HFFc6 (cell line): Measurements from ENCODE around the gene COPE. TPM values are rescaled to one million over a fixed set of nuclear protein-coding genes. Genes with fewer than 3 reads are reported as not detected.

Source experiments
- DNase-seq: peaks from one replicate; pipeline ENCODE4 v3.0.0-alpha.2; 2018
- H3K27ac Mint-ChIP-seq: 2 replicates; pipeline ENCODE4 v1.8.0; 2020; ENCODE audit warnings: mild to moderate bottlenecking, mixed read lengths
- H3K27me3 Mint-ChIP-seq: 2 replicates; pipeline ENCODE4 v1.8.0; 2021; ENCODE audit warnings: mild to moderate bottlenecking, moderate library complexity, mixed read lengths; ENCODE audit not compliant: insufficient read depth
- H3K36me3 Mint-ChIP-seq: 2 replicates; pipeline ENCODE4 v1.8.0; 2021; ENCODE audit warnings: low read depth, mixed read lengths
- H3K4me1 Mint-ChIP-seq: 2 replicates; pipeline ENCODE4 v1.8.0; 2020; ENCODE audit warnings: low read depth, mixed read lengths
- H3K4me3 Mint-ChIP-seq: 2 replicates; pipeline ENCODE4 v1.8.0; 2020; ENCODE audit warnings: mild to moderate bottlenecking, moderate library complexity, mixed read lengths
- H3K9me3 Mint-ChIP-seq: 2 replicates; pipeline ENCODE4 v1.8.0; 2020; ENCODE audit warnings: mild to moderate bottlenecking, mixed read lengths
- CTCF ChIP-seq: fragments of 200-600 bp; sonication (generic); IDR thresholded peaks from 2 replicates; pipeline ENCODE4 v1.5.0; 2021; ENCODE audit warnings: antibody characterized with exemption, mild to moderate bottlenecking
- total RNA-seq, 6 experiments: library from RNA; stranded (reverse); fragmentation: NEBNext Ultra II Directional; extraction: Animal tissue kit (Norgen Biotek cat#: 25700); gene quantifications; 2 replicates in 1 of 6; 3 replicates in 5 of 6; pipeline ENCODE4 v1.2.3, GENCODE V29; 2021

Gene COPE
- total RNA-seq, 6 experiments from 2014 or later, result 268 to 315 (median 286) TPM

- TF ChIP-seq CTCF, result no peak
- Mint-ChIP-seq H3K4me1 (no peaks in the 10 kb centered on the region), H3K36me3 (peaks cover 14% of the 10 kb centered on the region), H3K27ac (no peak overlapping the region), H3K9me3 (no peaks in the 10 kb centered on the region), H3K27me3 (peaks cover 3% of the 10 kb centered on the region; the same call in 1 of the 2 replicates), H3K4me3 (no peak overlapping the region)
- no peak for DNase-seq
These were observed 51.4 kb downstream of the COPE start for GRCh38 chr19:18867751-18868150.

- H3K4me3 Mint-ChIP-seq, result no peak overlapping the region
- H3K27me3 Mint-ChIP-seq, result peaks cover 3% of the 10 kb centered on the region; the same call in 1 of the 2 replicates
- H3K36me3 Mint-ChIP-seq, result peaks cover 14% of the 10 kb centered on the region
- no peak for TF ChIP-seq CTCF
- H3K4me1 Mint-ChIP-seq, result no peaks in the 10 kb centered on the region
- no peak for DNase-seq
- H3K9me3 Mint-ChIP-seq, result no peaks in the 10 kb centered on the region
- no peak overlapping the region for H3K27ac Mint-ChIP-seq
These were observed 52.0 kb downstream of the COPE start for GRCh38 chr19:18867199-18867598.

- Mint-ChIP-seq H3K4me1 (no peaks in the 10 kb centered on the region), H3K9me3 (no peaks in the 10 kb centered on the region), H3K27ac (no peak overlapping the region), H3K4me3 (no peak overlapping the region), H3K27me3 (peaks cover 3% of the 10 kb centered on the region; the same call in 1 of the 2 replicates), H3K36me3 (peaks cover 14% of the 10 kb centered on the region)
- TF ChIP-seq CTCF, result peak; percentile 3
- no peak for DNase-seq
These were observed 52.4 kb downstream of the COPE start for GRCh38 chr19:18866800-18867123.

- Mint-ChIP-seq H3K27ac (no peak overlapping the region), H3K4me1 (no peaks in the 10 kb centered on the region), H3K36me3 (peaks cover 15% of the 10 kb centered on the region), H3K4me3 (no peak overlapping the region), H3K9me3 (no peaks in the 10 kb centered on the region), H3K27me3 (peaks cover 5% of the 10 kb centered on the region)
- TF ChIP-seq CTCF, result peak; percentile 98
- peak; percentile 26 for DNase-seq
These were observed 53.0 kb downstream of the COPE start for GRCh38 chr19:18865973-18866799.

- H3K9me3 Mint-ChIP-seq, result no peaks in the 10 kb centered on the region
- no peak overlapping the region for H3K4me3 Mint-ChIP-seq
- TF ChIP-seq CTCF, result no peak
- peaks cover 2% of the 10 kb centered on the region for H3K27me3 Mint-ChIP-seq
- no peak for DNase-seq
- H3K27ac Mint-ChIP-seq, result no peak overlapping the region
- H3K36me3 Mint-ChIP-seq, result peaks cover 14% of the 10 kb centered on the region
- H3K4me1 Mint-ChIP-seq, result no peaks in the 10 kb centered on the region
These were observed 53.8 kb downstream of the COPE start for GRCh38 chr19:18865106-18865972.
